Prostate gland (tissue), 2 donors: ENCODE results near the gene PELO. TPM values are rescaled to one million over a fixed set of nuclear protein-coding genes. Genes with fewer than 3 reads are reported as not detected.

ENCODE experiments used
- DNase-seq: peaks from one replicate; pipeline ENCODE4 v3.0.0-alpha.2; 2019; ENCODE audit warnings: low spot score
- H3K27ac ChIP-seq, 2 donors: fragments of 200-600 bp; sonication (generic); 2 replicates each; pipeline ENCODE4 v1.5.1; 2017 to 2019
- H3K27me3 ChIP-seq: fragments of 200-600 bp; sonication (generic); replicated peaks from 2 replicates; pipeline ENCODE4 v1.5.1; 2019; ENCODE audit not compliant: insufficient read depth
- H3K36me3 ChIP-seq, 2 donors: fragments of 200-600 bp; sonication (generic); 1 replicate in 1 of 2; 2 replicates in 1 of 2; pipeline versions ENCODE4 v1.5.1 to v1.8.1; 2017 to 2019
- H3K4me1 ChIP-seq: fragments of 200-600 bp; sonication (generic); replicated peaks from 2 replicates; pipeline ENCODE4 v1.5.1; 2019
- H3K4me3 ChIP-seq, 2 donors: fragments of 200-600 bp; sonication (generic); 2 replicates each; pipeline ENCODE4 v1.5.1; 2017 to 2019
- H3K9me3 ChIP-seq: fragments of 200-600 bp; sonication (generic); 2 replicates; pipeline ENCODE4 v1.5.1; 2017
- POLR2A ChIP-seq: fragments of 450-650 bp; IDR thresholded peaks from one replicate; pipeline ENCODE4 v1.6.1; 2016; ENCODE audit warnings: antibody characterized with exemption, mild to moderate bottlenecking
- POLR2AphosphoS5 ChIP-seq: sonication (generic); formaldehyde crosslinking; IDR thresholded peaks from one replicate; pipeline ENCODE4 v1.6.1; 2017; ENCODE audit warnings: antibody characterized with exemption
- WGBS: methylation state at CpG from one replicate; pipeline ENCODE4 v1.1.5; 2018; 5-methylcytosine and 5-hydroxymethylcytosine counted together
- intact Hi-C: fragments of 100-400 bp; cut with DNase I; formaldehyde crosslinking; loops from one replicate; pipeline ENCODE4 v1.14.2; 2022
- total RNA-seq, 2 donors: library from RNA; depleted of rRNA; stranded (reverse); fragments of >200 nt; gene quantifications; one replicate each; pipeline ENCODE4 v1.1.0, GENCODE V29; 2016
- TF ChIP-seq, protein P1 (sequence below), 4 experiments: fragments of 200-600 bp in 2 of 4; fragments of 450-650 bp in 2 of 4; sonication (generic) in 2 of 4; IDR thresholded peaks; 1 replicate in 3 of 4; 2 replicates in 1 of 4; pipeline ENCODE4 v1.5.1; 2016 to 2019; ENCODE audit warnings: antibody characterized with exemption in 4 of 4, mild to moderate bottlenecking in 2 of 4, moderate library complexity in 2 of 4

Gene PELO
- total RNA-seq, 2 donors from 2014 or later: 14.9 to 18.8 TPM

DNA sequence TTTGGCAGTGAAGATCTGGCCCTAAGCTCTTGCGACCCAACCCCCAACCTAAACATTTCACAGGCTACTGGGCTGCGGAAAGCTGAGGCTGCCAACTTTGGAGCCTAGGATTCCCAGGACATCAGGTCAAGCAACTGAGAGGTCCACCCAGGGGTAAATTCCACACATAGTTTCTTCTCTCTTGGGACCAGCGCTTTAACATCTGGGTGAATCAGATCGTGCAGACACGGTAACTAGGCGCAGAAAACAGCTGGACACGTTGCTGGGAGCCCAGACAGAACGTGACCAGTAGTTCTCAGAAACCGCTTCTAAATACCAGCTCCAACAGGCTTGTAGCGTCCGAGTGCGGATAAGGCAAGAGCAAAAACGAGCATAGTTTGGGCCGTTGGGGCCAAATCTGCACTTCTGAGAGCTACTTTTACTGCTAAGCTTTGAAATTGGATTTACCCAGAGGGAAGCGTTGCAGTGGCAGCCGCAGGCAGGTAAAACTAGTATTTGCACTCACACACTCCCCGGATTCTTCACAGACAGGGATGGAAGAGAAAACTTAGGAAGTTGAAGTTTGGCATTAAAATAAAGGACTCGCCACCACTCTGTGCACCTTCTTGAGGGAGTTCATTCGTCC is 11.8 kb downstream of the PELO start:
- intact Hi-C loops: loop anchor here (10.0 kb wide), 3 partner anchors 1095 to 1835 kb away; no protein-coding TSS in a partner anchor
- no peaks in the 10 kb centered on the region for H3K9me3 ChIP-seq
- 1% methylated on average over 19 of the region's 19 CpGs for WGBS
- peak overlapping the region; percentile 43 to 66 for H3K4me3 ChIP-seq
- H3K27me3 ChIP-seq: no peaks in the 10 kb centered on the region
- no peaks in the 10 kb centered on the region for H3K36me3 ChIP-seq
- peak overlapping the region; percentile 91 for H3K27ac ChIP-seq
- H3K4me1 ChIP-seq: peaks cover 13% of the 10 kb centered on the region
- DNase-seq: peak; percentile 18
- TF ChIP-seq, protein P1, sequence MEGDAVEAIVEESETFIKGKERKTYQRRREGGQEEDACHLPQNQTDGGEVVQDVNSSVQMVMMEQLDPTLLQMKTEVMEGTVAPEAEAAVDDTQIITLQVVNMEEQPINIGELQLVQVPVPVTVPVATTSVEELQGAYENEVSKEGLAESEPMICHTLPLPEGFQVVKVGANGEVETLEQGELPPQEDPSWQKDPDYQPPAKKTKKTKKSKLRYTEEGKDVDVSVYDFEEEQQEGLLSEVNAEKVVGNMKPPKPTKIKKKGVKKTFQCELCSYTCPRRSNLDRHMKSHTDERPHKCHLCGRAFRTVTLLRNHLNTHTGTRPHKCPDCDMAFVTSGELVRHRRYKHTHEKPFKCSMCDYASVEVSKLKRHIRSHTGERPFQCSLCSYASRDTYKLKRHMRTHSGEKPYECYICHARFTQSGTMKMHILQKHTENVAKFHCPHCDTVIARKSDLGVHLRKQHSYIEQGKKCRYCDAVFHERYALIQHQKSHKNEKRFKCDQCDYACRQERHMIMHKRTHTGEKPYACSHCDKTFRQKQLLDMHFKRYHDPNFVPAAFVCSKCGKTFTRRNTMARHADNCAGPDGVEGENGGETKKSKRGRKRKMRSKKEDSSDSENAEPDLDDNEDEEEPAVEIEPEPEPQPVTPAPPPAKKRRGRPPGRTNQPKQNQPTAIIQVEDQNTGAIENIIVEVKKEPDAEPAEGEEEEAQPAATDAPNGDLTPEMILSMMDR (IDR thresholded peaks at IDR 0.05): no peak
- TF ChIP-seq POLR2AphosphoS5 (no peak), POLR2A (no peak)

DNA sequence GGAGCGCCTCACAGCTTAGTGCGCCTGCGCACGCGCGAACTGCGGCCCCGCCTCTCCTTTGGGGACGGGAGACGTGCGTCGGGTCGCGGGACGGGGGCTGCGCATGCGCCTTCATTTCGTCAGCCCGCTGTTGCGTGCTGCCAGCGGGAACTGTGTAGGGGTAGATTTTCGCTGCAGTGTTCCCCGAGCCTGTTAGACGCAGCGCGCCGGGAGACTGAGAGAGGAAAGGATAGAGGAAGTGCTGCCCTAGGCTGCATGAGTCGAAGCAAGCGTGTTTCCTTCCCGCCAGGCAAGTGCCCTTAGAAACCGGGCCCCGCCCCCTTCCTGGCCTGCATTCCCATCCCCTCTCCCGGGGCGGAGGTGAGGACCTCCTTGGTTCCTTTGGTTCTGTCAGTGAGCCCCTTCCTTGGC is 12.3 kb downstream of the PELO start:
- 0% methylated on average over 34 of the region's 34 CpGs for WGBS
- Histone ChIP-seq H3K27ac (peak overlapping the region; percentile 91), H3K4me1 (peaks cover 13% of the 10 kb centered on the region), H3K27me3 (no peaks in the 10 kb centered on the region), H3K4me3 (peak overlapping the region; percentile 43 to 66), H3K36me3 (no peaks in the 10 kb centered on the region), H3K9me3 (no peaks in the 10 kb centered on the region)
- intact Hi-C loops: loop anchor here (5.0 to 10.0 kb wide), 4 partner anchors 92 to 1835 kb away; no protein-coding TSS in a partner anchor
- TF ChIP-seq, protein P1 (IDR thresholded peaks at IDR 0.05): no peak
- TF ChIP-seq POLR2A (peak; percentile 86), POLR2AphosphoS5 (peak; percentile 93)
- DNase-seq: peak; percentile 93

DNA sequence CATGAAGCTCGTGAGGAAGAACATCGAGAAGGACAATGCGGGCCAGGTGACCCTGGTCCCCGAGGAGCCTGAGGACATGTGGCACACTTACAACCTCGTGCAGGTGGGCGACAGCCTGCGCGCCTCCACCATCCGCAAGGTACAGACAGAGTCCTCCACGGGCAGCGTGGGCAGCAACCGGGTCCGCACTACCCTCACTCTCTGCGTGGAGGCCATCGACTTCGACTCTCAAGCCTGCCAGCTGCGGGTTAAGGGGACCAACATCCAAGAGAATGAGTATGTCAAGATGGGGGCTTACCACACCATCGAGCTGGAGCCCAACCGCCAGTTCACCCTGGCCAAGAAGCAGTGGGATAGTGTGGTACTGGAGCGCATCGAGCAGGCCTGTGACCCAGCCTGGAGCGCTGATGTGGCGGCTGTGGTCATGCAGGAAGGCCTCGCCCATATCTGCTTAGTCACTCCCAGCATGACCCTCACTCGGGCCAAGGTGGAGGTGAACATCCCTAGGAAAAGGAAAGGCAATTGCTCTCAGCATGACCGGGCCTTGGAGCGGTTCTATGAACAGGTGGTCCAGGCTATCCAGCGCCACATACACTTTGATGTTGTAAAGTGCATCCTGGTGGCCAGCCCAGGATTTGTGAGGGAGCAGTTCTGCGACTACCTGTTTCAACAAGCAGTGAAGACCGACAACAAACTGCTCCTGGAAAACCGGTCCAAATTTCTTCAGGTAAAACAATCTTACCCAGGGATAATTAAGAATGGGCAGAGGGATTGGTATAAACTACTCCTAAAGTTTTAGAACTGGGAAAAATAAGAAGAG is 12.9 kb downstream of the PELO start:
- Histone ChIP-seq H3K27me3 (no peaks in the 10 kb centered on the region), H3K27ac (peak overlapping the region; percentile 91), H3K4me1 (peaks cover 13% of the 10 kb centered on the region), H3K4me3 (peak overlapping the region; percentile 43 to 66), H3K9me3 (no peaks in the 10 kb centered on the region), H3K36me3 (no peaks in the 10 kb centered on the region)
- TF ChIP-seq, protein P1 (IDR thresholded peaks at IDR 0.05): peak in 1 of 4 experiments; percentile 7
- TF ChIP-seq POLR2A (peak; percentile 55), POLR2AphosphoS5 (peak; percentile 25)
- peak; percentile 55 for DNase-seq
- intact Hi-C loops: loop anchor here (5.0 kb wide), 1 partner anchor 92 kb away; no protein-coding TSS in a partner anchor
- WGBS: 2% methylated on average over 31 of the region's 31 CpGs

DNA sequence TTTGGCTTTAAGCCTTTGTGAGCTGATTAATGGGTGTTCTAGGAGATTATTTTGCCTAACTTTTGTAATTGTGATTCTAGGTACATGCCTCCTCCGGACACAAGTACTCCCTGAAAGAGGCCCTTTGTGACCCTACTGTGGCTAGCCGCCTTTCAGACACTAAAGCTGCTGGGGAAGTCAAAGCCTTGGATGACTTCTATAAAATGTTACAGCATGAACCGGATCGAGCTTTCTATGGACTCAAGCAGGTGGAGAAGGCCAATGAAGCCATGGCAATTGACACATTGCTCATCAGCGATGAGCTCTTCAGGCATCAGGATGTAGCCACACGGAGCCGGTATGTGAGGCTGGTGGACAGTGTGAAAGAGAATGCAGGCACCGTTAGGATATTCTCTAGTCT is 13.6 kb downstream of the PELO start:
- no peaks in the 10 kb centered on the region for H3K36me3 ChIP-seq
- no peaks in the 10 kb centered on the region for H3K9me3 ChIP-seq
- TF ChIP-seq POLR2AphosphoS5 (no peak), POLR2A (no peak)
- TF ChIP-seq, protein P1 (IDR thresholded peaks at IDR 0.05): no peak
- H3K27me3 ChIP-seq: no peaks in the 10 kb centered on the region
- WGBS: 10% methylated on average over 8 of the region's 8 CpGs
- H3K4me3 ChIP-seq: peak overlapping the region; percentile 43 to 66
- H3K27ac ChIP-seq: peak overlapping the region; percentile 91
- no peak for DNase-seq
- intact Hi-C loops: loop anchor here (5.0 kb wide), 1 partner anchor 91 kb away; no protein-coding TSS in a partner anchor
- H3K4me1 ChIP-seq: peaks cover 13% of the 10 kb centered on the region
